Measurements from ENCODE around the gene PACRG.

- no peak for TF ChIP-seq CTCF (IDR thresholded peaks at IDR 0.05)
- no peak for TF ChIP-seq POLR2A (IDR thresholded peaks at IDR 0.05)
- no peak for TF ChIP-seq EP300 (IDR thresholded peaks at IDR 0.05)
- TF ChIP-seq POLR2AphosphoS5 (IDR thresholded peaks at IDR 0.05) = no peak
Measured at GRCh38 chr6:163080228-163080627, 352.5 kb downstream of the PACRG start.

All from upper lobe of left lung (tissue), 4 donors.